Pons (tissue), 1 donor: ENCODE measurements around the gene AFDN.
"Not testable (repeated sequence)": the region's sequence is repeated elsewhere in the genome, so short reads cannot be mapped to it uniquely, and the experiment has no call there.

Experiments
- DNase-seq: peaks from one replicate; pipeline ENCODE4 v3.0.0-alpha.2; 2016; ENCODE audit warnings: low spot score

The AFDN gene

DNA sequence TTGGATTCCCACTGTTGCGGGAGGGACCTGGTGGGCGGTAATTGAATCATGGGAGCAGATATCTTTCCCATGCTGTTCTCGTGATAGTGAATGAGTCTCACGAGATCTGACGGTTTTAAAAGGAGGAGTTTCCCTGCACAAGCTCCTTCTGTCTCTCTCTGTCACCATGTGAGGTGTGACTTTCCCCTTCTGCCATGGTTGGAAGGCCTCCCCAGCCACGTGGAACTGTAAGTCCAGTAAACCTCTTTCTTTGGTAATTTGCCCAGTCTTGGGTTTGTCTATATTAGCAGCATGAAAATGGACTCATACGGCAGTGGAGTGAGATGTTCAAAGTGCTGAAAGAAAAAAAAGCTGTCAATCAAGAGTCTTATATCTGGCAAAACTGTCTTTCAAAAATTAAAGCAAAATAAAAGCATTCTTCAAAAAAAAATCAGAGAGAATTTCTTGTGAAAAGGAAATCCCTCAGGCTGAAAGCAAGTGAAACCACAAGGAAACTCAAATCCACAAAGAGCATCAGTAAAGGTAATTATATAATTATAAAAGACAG, 155.3 kb downstream of the AFDN start:
- DNase-seq: no peak

- DNase-seq: no peak
These were observed 157.5 kb downstream of the AFDN start for GRCh38 chr6:167984144-167984719.

DNA sequence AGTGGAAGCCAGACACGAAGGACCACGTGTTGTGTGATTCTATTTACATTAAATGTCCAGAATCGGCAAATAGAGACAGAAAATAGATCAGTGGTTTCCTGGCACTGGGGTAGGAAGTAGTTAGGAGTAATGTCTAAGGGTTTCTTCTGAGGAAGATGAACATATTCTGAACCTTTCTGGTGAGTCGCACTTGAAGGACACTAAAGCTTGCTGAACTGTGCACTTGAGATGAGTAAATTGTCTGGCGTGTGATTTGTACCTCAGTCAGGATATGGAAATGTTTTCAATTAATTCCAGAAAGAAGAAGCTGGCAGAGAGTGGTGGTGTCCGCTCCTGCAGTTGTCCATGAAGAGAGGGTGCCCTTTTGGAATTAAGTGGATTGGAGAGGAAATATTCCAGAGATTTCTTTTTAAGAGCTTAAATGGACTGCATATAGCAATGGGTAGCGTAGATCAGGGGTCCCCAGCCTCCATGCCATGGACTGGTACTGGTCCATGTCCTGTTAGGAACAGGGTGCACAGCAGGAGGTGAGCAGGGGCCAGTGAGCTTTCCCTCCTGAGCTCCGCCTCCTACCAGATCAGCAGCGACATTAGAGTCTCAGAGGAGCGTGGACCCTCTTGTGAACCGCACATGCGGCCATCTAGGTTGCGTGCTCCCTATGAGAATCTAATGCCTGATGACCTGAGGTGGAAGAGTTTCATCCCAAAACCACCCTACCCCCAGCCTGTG, 158.3 kb downstream of the AFDN start:
- DNase-seq: no peak

GRCh38 chr6:167985911-167986595, 159.3 kb downstream of the AFDN start:
- DNase-seq: no peak

- no peak for DNase-seq
These were observed 160.9 kb downstream of the AFDN start for GRCh38 chr6:167987396-167988153.

DNA sequence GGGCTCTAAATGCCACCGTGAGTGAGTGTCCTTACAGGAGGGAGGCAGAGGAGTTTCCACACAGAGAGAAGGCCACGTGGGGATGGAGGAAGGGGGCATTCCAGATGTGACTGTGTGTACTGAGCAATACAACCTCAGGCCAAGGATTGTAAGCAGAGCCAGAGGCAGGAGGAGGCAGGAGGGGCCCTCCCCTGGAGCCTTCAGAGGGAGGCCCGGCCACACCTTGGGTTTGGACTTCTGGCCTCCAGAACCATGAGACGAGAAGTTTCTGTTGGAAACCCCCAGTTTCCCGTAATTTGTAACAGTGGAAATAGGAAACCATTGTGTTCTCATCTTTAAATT, 161.4 kb downstream of the AFDN start:
- no peak for DNase-seq

DNA sequence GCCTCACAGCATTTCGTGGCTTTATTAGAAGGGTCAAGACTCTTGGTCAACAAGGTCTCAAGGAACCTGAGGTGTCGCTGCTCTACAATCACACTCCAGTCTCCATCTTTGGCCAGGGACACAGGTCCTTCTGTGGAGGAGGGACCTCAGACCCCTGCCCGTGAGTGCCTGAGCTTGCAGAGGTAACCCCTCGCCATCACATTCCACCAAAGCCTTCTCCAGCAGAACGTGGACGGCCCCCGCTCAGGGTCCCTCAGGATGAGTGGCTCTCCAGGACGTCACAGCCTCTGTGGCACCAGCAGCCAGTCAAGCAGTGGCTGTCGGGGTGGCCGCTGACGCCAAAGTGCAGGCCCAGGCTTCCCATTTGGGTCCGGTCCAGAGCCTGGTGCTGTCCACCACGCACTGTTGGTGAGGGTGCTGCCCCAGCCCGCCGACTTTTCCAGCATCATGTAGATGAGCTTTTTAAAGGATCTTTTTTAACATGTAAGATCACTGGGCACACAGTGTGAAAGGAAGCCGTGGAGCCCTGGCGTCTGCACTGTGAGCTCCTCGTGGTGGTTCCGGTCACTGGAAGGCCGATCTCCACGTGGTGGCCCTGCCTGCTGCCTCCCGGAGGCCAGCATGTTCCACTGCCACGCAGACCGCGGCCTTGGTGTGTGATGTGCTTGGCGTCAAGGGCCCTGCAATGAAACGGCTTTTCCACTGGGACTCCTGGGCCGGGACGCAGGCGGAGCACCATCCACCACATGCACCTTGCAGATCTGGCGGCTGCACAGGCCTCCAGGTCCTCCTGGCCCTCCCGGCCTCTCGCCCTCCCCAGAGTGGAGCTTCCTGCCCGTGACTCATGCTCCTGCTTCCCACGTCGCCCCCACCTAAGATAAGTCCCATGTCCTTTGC, 162.5 kb downstream of the AFDN start:
- no peak for DNase-seq

DNA sequence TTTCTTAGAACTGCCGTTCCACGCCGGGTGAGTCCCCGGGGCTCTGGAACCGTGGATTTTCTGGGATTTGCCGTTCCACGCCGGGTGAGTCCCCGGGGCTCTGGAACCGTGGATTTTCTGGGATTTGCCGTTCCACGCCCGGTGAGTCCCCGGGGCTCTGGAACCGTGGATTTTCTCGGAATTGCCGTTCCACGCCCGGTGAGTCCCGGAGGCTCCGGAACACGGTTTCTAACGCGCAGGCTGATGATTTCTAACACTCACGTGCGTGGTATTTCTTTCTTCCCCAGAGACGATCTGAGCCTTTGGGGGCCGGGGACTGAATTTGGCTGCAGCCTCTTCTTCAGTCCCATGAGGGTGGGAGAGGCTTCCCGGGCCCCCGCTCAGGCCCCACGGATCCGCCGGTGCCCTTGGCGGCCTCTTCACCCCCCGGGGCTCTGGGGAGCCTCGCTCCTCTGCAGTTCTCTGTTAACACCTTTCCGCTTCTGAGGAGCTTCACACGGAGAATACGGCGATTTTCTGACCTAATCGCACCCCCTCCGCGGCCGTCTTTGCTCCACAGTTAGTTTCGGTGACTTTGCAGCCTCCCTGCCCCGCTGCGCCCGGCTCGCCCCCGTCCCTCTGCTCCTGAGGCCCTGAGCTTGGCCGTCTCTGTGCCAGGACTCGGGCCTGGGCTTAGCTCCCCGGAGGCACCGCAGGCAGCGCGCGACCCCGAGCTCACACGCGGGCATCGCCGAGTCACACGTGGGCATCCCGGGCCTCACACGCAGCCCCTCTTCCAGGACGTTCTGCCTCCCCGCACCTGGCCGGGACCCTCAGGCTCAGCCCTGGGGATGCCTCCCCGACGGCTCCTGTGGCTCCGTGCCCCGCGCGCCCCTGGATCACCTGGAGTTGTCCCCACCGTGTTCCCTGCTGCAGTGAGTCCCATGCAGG, 163.6 kb downstream of the AFDN start:
- DNase-seq: no peak

- DNase-seq: no peak
These were observed 166.5 kb downstream of the AFDN start for GRCh38 chr6:167993169-167993568.

- no peak for DNase-seq
These were observed 167.1 kb downstream of the AFDN start for GRCh38 chr6:167993831-167994230.

GRCh38 chr6:167995302-167995701, 168.6 kb downstream of the AFDN start:
- DNase-seq: no peak

DNA sequence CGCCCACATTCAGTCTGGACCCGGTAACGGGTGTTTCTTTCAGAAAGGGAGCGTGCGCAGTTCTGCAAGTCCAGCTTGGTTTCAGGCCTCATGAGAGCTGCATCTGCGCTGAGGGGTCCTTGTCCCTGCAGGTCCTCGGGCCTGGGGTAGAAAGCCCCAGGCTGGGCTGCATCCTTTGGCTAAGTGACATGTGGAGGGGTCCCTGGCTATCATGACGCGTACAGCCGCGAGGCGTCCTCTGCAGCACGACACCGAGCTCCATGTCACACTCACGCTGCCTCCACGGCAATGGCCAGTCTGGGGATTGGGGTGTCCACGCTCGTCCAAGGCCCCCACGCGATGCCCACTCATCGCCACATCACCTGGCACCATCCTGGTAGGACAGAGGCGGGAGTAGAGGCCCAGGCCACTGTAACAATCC, 169.0 kb downstream of the AFDN start:
- no peak for DNase-seq

GRCh38 chr6:167996424-167997199, 169.9 kb downstream of the AFDN start:
- peak; percentile 62 for DNase-seq

DNA sequence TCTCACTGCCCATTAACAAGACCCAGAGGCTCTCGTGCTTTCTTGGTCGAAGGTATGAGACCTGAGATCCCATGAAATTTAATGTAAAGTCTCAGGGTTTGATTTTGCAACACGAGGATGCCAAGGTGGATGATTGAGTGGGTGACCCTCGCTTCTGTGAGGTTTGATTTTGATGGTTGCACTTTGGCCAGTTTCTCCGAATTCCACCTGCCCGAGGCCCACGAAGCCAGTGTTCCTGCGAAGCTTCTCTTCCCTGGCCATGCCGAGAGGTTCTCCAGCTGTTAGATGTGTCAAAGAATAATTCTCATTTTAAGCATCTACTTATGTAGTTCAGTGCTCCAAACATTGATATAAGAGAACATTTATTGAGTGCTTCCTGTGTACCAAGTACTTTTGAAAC, 170.9 kb downstream of the AFDN start, which contains the start of gene KIF25:
TSS of gene KIF25 (plus strand) at position 30 of the 400 bp plus-strand sequence. CDS start 31,915 bp downstream, outside the sequence.
- no peak for DNase-seq

DNA sequence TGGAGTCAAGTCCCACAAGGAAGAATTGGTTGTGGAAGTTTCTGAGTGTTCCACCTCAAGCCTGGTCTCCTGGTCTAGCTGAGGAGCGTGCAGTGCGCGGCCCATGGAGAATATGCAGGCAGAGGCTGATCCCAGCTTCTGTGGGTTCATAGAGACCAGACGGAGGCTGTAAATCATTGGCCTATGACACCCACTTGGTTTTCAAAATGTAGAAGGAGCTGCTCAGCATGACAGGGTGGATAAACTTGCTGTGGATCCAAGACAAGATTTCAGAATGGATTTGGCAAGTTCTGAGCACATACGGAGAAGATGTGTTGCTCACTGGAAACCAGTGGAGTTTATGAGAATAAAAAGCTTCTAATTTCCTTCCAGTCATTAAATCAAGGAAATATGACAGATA, 171.5 kb downstream of the AFDN start:
- DNase-seq: no peak

DNA sequence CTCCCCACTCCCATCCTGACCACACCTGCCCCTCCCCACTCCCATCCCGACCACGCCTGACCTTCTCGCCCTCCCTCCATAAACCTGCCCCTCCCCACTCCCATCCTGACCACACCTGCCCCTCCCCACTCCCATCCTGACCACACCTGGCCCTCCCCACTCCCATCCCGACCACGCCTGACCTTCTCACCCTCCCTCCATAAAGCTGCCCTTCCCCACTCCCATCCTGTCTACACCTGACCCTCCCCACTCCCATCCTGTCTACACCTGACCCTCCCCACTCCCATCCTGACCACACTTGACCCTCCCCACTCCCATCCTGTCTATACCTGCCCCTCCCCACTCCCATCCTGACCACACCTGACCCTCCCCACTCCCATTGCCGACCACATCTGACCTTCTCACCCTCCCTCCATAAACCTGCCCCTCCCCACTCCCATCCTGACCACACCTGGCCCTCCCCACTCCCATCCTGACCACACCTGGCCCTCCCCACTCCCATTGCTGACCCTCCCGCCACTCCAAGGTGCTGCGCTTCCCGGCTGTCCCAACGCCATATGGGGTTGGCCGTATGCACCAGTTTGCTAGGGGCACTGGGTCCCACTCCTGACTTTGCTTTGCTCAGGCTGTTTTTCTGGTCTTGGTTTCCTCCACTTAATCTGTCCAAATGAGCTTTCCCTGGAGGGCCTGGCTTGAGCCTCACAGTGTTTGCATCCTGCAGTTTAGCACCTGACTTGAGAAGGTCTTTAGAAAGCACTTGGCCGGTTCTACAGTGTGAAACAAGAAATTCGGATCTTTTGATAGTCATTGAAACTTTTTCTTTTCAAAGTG, 173.7 kb downstream of the AFDN start:
- DNase-seq: no peak

- no peak for DNase-seq
These were observed 174.3 kb downstream of the AFDN start for GRCh38 chr6:168001029-168001332.

DNA sequence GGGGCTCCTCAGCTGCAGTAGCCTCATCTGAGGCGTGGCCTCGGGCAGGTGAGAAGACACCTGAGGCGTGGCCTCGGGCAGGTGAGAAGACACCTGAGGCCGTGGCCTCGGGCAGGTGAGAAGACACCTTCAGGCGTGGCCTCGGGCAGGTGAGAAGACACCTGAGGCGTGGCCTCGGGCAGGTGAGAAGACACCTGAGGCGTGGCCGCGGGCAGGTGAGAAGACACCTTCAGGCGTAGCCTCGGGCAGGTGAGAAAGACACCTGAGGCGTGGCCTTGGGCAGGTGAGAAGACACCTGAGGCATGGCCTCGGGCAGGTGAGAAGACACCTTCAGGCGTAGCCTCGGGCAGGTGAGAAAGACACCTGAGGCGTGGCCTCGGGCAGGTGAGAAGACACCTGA, 174.8 kb downstream of the AFDN start:
- not testable (repeated sequence) for DNase-seq

DNA sequence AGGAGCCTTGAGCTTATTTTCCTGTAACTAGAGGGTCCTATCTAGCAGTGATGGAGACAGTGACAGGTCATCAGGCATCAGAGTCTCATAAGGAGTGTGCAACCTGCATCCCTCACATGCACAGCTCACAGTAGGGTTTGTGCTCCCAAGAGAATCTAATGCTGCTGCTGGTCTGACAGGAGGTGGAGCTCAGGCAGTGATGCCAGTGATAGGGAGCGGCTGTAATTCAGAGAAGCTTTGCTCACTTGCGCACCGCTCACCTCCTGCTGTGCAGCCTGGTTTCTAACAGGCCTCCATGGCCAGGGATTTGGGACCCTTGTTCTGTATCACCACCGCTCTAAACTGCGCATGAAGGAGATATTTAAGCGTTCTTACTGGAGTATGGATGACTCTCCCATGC, 176.1 kb downstream of the AFDN start:
- DNase-seq: no peak
